ENCODE results near the gene CLDN8. TPM values are rescaled to one million over a fixed set of nuclear protein-coding genes. Genes with fewer than 3 reads are reported as not detected.

Gene CLDN8
- not detected in 2 replicates for total RNA-seq

GRCh38 chr21:30216041-30216723 lies at the start of gene CLDN8:
Gene CLDN8 (minus strand): TSS chr21:30216097. CDS start chr21:30215925, 172 bp downstream.

GRCh38 chr21:30166705-30167104 lies 49.2 kb downstream of the CLDN8 start, which contains the start of gene CLDN17:
Gene CLDN17 (minus strand): TSS chr21:30166805. CDS start chr21:30166617, 188 bp downstream.

Other genes starting within 250 kb of the CLDN8 start
- not detected in 2 replicates for gene CLDN17, start 49.3 kb downstream of the CLDN8 start, total RNA-seq
- not detected in 2 replicates for gene KRTAP24-1, start 66.9 kb upstream of the CLDN8 start, total RNA-seq
- not detected in 2 replicates for gene KRTAP25-1, start 73.4 kb upstream of the CLDN8 start, total RNA-seq
- gene KRTAP26-1, start 104.2 kb upstream of the CLDN8 start, total RNA-seq: not detected in 2 replicates
- not detected in 2 replicates for gene KRTAP27-1, start 121.6 kb upstream of the CLDN8 start, total RNA-seq
- gene KRTAP23-1, start 132.5 kb upstream of the CLDN8 start, total RNA-seq: not detected in 2 replicates
- gene KRTAP13-2, start 156.2 kb upstream of the CLDN8 start, total RNA-seq: not detected in 2 replicates
- gene KRTAP13-1, start 179.9 kb upstream of the CLDN8 start, total RNA-seq: not detected in 2 replicates
- gene KRTAP13-3, start 209.8 kb upstream of the CLDN8 start, total RNA-seq: not detected in 2 replicates
- gene KRTAP13-4, start 214.1 kb upstream of the CLDN8 start, total RNA-seq: not detected in 2 replicates
- gene KRTAP15-1, start 224.2 kb upstream of the CLDN8 start, total RNA-seq: not detected in 2 replicates

All from placental epithelial cell (primary cell).